Ishikawa (cell line): Measurements from ENCODE around the gene XRCC1.

ENCODE experiments used
- EP300 ChIP-seq: IDR thresholded peaks from 2 replicates; pipeline ENCODE4 v1.6.1; 2012; ENCODE audit warnings: borderline replicate concordance
- RAD21 ChIP-seq: IDR thresholded peaks from 2 replicates; pipeline ENCODE4 v1.6.1; 2012; ENCODE audit warnings: low read depth
- TCF12 ChIP-seq: IDR thresholded peaks from 2 replicates; pipeline ENCODE4 v1.6.1; 2012; ENCODE audit warnings: low read depth
- TF ChIP-seq, protein P1 (sequence below): IDR thresholded peaks from 2 replicates; pipeline ENCODE4 v1.6.1; 2012; ENCODE audit warnings: low read depth, mild to moderate bottlenecking

DNA sequence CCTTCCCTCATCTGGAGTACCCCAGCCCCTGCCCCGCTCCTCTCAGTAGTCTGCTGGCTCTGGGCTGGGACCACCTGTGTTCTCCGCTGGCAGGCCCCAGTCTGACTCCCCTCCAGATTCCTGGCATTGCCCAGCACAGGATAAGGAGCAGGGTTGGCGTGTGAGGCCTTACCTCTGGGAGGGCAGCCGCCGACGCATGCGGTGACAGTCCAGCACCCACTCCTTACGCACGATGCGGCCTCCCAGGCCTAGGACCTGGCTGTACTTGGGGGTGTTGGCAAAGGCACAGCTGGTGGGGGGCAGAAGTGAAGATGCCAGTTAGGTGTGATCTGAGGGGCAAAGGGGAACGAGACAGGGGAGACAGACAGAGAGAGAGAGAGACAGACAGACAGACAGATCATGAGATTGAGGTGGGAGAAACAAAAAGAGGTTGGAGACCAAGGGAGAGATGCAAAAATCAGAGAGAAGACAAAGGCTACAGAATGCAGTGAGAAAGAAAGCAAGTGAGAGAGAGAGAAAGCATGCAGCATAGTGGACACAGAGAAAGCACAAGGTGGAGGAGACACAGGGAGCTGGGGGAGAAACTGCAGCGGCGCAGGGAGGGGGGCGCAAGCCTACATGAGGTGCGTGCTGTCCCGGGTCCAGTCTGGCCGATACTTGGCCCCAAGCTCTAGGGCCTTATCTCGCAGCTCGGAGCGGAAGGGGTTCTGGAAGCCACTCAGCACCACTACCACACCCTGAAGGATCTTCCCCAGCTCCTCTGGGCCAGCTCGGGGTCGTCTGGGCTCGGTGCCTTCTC lies 23.7 kb downstream of the XRCC1 start:
- TF ChIP-seq, protein P1, sequence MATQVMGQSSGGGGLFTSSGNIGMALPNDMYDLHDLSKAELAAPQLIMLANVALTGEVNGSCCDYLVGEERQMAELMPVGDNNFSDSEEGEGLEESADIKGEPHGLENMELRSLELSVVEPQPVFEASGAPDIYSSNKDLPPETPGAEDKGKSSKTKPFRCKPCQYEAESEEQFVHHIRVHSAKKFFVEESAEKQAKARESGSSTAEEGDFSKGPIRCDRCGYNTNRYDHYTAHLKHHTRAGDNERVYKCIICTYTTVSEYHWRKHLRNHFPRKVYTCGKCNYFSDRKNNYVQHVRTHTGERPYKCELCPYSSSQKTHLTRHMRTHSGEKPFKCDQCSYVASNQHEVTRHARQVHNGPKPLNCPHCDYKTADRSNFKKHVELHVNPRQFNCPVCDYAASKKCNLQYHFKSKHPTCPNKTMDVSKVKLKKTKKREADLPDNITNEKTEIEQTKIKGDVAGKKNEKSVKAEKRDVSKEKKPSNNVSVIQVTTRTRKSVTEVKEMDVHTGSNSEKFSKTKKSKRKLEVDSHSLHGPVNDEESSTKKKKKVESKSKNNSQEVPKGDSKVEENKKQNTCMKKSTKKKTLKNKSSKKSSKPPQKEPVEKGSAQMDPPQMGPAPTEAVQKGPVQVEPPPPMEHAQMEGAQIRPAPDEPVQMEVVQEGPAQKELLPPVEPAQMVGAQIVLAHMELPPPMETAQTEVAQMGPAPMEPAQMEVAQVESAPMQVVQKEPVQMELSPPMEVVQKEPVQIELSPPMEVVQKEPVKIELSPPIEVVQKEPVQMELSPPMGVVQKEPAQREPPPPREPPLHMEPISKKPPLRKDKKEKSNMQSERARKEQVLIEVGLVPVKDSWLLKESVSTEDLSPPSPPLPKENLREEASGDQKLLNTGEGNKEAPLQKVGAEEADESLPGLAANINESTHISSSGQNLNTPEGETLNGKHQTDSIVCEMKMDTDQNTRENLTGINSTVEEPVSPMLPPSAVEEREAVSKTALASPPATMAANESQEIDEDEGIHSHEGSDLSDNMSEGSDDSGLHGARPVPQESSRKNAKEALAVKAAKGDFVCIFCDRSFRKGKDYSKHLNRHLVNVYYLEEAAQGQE, result no peak
- TF ChIP-seq TCF12, result no peak
- TF ChIP-seq RAD21, result no peak
- TF ChIP-seq EP300, result no peak
